ENCODE results near the gene TMEM198.

TMEM198 gene

DNA sequence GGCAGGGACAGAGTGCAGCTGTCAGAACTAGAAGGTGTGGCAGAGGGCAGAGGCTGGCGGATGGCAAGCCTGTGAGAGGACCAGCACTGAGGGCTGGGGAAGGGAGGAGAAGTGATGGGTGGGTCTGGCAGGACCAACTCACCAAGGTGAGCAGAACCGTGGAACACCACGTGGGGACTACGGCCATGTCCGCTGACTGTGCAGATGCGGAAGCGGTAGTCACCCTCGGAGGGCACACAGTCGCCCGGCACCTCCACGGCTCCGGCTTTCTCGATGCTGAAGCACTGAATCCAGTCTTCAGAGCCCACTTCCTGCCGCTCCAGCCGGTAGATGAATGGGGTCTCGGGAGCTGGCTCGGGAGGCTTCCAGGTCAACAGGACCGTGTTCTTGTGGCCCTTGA, 23.3 kb downstream of the TMEM198 start:
- CTCF ChIA-PET = interaction anchor here (0.9 kb wide), 1 partner anchor 26 kb away, joined by 6 read pairs; no protein-coding TSS in a partner anchor
- DNase-seq (ENCODE audit: extremely low spot score) = no peak
- TF ChIP-seq ELF4 (IDR thresholded peaks at IDR 0.05) (no peak), ARNT (IDR thresholded peaks at IDR 0.05) (no peak), LEF1 (IDR thresholded peaks at IDR 0.05; ENCODE audit: borderline replicate concordance) (no peak), FOXM1 (IDR thresholded peaks at IDR 0.05; ENCODE audit: borderline replicate concordance) (no peak), CTBP1 (IDR thresholded peaks at IDR 0.05; ENCODE audit: borderline replicate concordance) (no peak), NFRKB (IDR thresholded peaks at IDR 0.05) (no peak), FOXA1 (IDR thresholded peaks at IDR 0.05) (no peak)
- POLR2A ChIA-PET = interaction anchor here (1.2 to 1.9 kb wide), 2 partner anchors 11 to 31 kb away, joined by 3 to 6 read pairs; partner anchors contain the start of gene STK11IP

- CTCF ChIA-PET = interaction anchor here (0.9 to 1.8 kb wide), 2 partner anchors 8 to 27 kb away, joined by 6 to 7 read pairs; no protein-coding TSS in a partner anchor
- POLR2A ChIA-PET = interaction anchor here (1.2 to 1.9 kb wide), 2 partner anchors 10 to 30 kb away, joined by 3 to 6 read pairs; partner anchors contain the start of gene STK11IP
- DNase-seq (ENCODE audit: extremely low spot score) = no peak
- no peak for TF ChIP-seq LEF1 (IDR thresholded peaks at IDR 0.05; ENCODE audit: borderline replicate concordance)
- TF ChIP-seq ELF4 (IDR thresholded peaks at IDR 0.05) = no peak
- TF ChIP-seq L3MBTL2 (conservative IDR thresholded peaks at IDR 0.05) = no peak
- TF ChIP-seq FOXM1 (IDR thresholded peaks at IDR 0.05; ENCODE audit: borderline replicate concordance) = no peak
- TF ChIP-seq ZNF384 (IDR thresholded peaks at IDR 0.05) = no peak
- no peak for TF ChIP-seq BHLHE40 (IDR thresholded peaks at IDR 0.05; ENCODE audit: borderline replicate concordance)
- TF ChIP-seq SUZ12 (IDR thresholded peaks at IDR 0.05) = no peak
- TF ChIP-seq FOXK2 (IDR thresholded peaks at IDR 0.05) = no peak
- TF ChIP-seq, protein P1, sequence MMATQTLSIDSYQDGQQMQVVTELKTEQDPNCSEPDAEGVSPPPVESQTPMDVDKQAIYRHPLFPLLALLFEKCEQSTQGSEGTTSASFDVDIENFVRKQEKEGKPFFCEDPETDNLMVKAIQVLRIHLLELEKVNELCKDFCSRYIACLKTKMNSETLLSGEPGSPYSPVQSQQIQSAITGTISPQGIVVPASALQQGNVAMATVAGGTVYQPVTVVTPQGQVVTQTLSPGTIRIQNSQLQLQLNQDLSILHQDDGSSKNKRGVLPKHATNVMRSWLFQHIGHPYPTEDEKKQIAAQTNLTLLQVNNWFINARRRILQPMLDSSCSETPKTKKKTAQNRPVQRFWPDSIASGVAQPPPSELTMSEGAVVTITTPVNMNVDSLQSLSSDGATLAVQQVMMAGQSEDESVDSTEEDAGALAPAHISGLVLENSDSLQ (IDR thresholded peaks at IDR 0.05) = no peak
- no peak for TF ChIP-seq ARNT (IDR thresholded peaks at IDR 0.05)
- no peak for TF ChIP-seq HDGF (IDR thresholded peaks at IDR 0.05; ENCODE audit: borderline replicate concordance)
Observed at GRCh38 chr2:219567791-219568361, 24.0 kb downstream of the TMEM198 start.

DNA sequence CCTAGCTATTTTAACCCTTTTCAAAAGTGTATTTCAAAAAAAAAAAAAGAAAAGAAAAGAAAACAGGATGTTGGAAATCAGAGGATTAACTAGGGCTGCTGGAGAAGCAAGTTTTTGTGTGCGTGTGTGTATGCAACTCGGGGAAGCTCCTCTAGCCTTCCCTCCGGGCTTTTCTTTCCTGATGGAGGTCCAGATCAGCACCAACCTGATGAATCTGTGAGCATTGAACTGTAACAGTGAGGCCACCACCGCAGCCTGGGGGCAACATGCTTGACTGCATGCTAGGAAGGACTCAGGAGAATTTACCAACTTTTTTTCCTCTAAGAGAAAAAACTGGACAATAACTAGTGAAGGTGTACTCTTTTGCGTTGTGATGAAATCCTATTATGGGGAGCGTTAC, 25.2 kb downstream of the TMEM198 start:
- POLR2A ChIA-PET = no interaction called here
- CTCF ChIA-PET = interaction anchor here (0.9 to 1.8 kb wide), 2 partner anchors 8 to 9 kb away, joined by 3 to 7 read pairs; no protein-coding TSS in a partner anchor
- TF ChIP-seq SUZ12 (IDR thresholded peaks at IDR 0.05) (no peak), SP1 (IDR thresholded peaks at IDR 0.05) (no peak), FOXK2 (IDR thresholded peaks at IDR 0.05) (no peak), ARNT (IDR thresholded peaks at IDR 0.05) (no peak), TARDBP (IDR thresholded peaks at IDR 0.05) (no peak), ZNF384 (IDR thresholded peaks at IDR 0.05) (no peak), CTBP1 (IDR thresholded peaks at IDR 0.05; ENCODE audit: borderline replicate concordance) (no peak), L3MBTL2 (conservative IDR thresholded peaks at IDR 0.05) (no peak), LEF1 (IDR thresholded peaks at IDR 0.05; ENCODE audit: borderline replicate concordance) (no peak), HDGF (IDR thresholded peaks at IDR 0.05; ENCODE audit: borderline replicate concordance) (no peak), BHLHE40 (IDR thresholded peaks at IDR 0.05; ENCODE audit: borderline replicate concordance) (no peak), FOXA1 (IDR thresholded peaks at IDR 0.05) (no peak), FOXM1 (IDR thresholded peaks at IDR 0.05; ENCODE audit: borderline replicate concordance) (no peak), NFRKB (IDR thresholded peaks at IDR 0.05) (no peak), ELF4 (IDR thresholded peaks at IDR 0.05) (no peak)
- TF ChIP-seq, protein P1 (IDR thresholded peaks at IDR 0.05) = no peak
- DNase-seq (ENCODE audit: extremely low spot score) = no peak

- TF ChIP-seq SUZ12 (IDR thresholded peaks at IDR 0.05) = no peak
- no peak for TF ChIP-seq NFRKB (IDR thresholded peaks at IDR 0.05)
- no peak for TF ChIP-seq ZNF384 (IDR thresholded peaks at IDR 0.05)
- TF ChIP-seq TARDBP (IDR thresholded peaks at IDR 0.05) = no peak
- TF ChIP-seq ARNT (IDR thresholded peaks at IDR 0.05) = no peak
- TF ChIP-seq SP1 (IDR thresholded peaks at IDR 0.05) = no peak
- TF ChIP-seq HDGF (IDR thresholded peaks at IDR 0.05; ENCODE audit: borderline replicate concordance) = no peak
- TF ChIP-seq FOXK2 (IDR thresholded peaks at IDR 0.05) = no peak
- CTCF ChIA-PET = interaction anchor here (1.8 kb wide), 1 partner anchor 10 kb away, joined by 7 read pairs; no protein-coding TSS in a partner anchor
- DNase-seq (ENCODE audit: extremely low spot score) = no peak
- POLR2A ChIA-PET = no interaction called here
Observed at GRCh38 chr2:219569635-219570034, 25.8 kb downstream of the TMEM198 start.

DNA sequence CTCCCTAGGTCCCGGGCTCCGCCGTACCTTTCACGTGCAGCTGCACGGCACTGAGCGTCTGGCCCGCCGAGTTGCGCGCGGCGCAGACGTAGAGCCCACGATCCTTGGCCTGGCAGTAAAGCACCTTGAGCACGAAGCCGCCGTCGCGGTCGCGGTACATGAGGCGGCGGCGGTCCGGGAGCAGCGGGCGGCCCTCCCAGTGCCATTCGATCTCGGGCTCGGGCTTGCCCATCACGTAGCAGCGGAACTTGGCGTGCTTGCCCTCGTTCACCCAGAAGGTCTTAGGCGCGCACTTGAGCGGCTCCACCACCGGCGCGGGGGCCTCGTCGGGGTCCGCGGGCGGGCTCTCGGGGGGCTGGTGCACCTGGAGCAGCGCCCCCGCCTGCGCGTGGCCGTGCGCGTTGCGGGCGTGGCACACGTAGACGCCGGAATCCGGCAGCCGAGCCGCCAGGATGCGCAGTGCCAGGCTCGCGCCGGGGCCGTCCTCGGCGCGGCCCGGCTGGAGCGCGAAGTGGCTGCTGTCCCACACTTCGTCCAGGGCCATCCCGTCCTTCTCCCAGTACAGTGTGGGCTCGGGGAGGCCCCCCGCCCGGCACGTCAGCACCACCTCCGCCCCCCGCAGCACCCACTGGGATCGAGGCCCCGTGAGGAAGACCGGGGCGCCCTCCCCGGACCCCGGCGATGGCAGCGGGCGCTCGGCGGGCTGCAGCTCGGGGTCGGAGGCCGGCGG, 26.5 kb downstream of the TMEM198 start:
- TF ChIP-seq BHLHE40 (IDR thresholded peaks at IDR 0.05; ENCODE audit: borderline replicate concordance) = no peak
- no peak for TF ChIP-seq FOXK2 (IDR thresholded peaks at IDR 0.05)
- TF ChIP-seq L3MBTL2 (conservative IDR thresholded peaks at IDR 0.05) = no peak
- TF ChIP-seq LEF1 (IDR thresholded peaks at IDR 0.05; ENCODE audit: borderline replicate concordance) = no peak
- TF ChIP-seq ZNF384 (IDR thresholded peaks at IDR 0.05) = no peak
- no peak for TF ChIP-seq TARDBP (IDR thresholded peaks at IDR 0.05)
- no peak for TF ChIP-seq FOXM1 (IDR thresholded peaks at IDR 0.05; ENCODE audit: borderline replicate concordance)
- TF ChIP-seq SP1 (IDR thresholded peaks at IDR 0.05) = no peak
- no peak for TF ChIP-seq ARNT (IDR thresholded peaks at IDR 0.05)
- TF ChIP-seq HDGF (IDR thresholded peaks at IDR 0.05; ENCODE audit: borderline replicate concordance) = no peak
- DNase-seq (ENCODE audit: extremely low spot score) = peak; percentile 53
- ChIA-PET POLR2A (interaction anchor here (0.7 to 2.1 kb wide), 6 partner anchors 10 to 166 kb away, joined by 3 to 28 read pairs (median 7); partner anchors contain the start of genes CHPF, STK11IP and TMEM198), CTCF (interaction anchor here (1.0 to 1.8 kb wide), 2 partner anchors 10 to 40 kb away, joined by 3 to 16 read pairs; no protein-coding TSS in a partner anchor)

GRCh38 chr2:219570924-219571310, 27.1 kb downstream of the TMEM198 start:
- peak; percentile 19 for DNase-seq (ENCODE audit: extremely low spot score)
- ChIA-PET POLR2A (interaction anchor here (0.6 to 2.1 kb wide), 10 partner anchors 9 to 166 kb away, joined by 3 to 28 read pairs (median 6); partner anchors contain the start of genes CHPF, STK11IP and TMEM198), CTCF (interaction anchor here (0.6 to 1.8 kb wide), 3 partner anchors 11 to 437 kb away, joined by 3 to 16 read pairs (median 3); no protein-coding TSS in a partner anchor)
- 0 out of 2 replicates have a peak, but pooled peaks have one; percentile 15 for TF ChIP-seq LEF1 (IDR thresholded peaks at IDR 0.05; ENCODE audit: borderline replicate concordance)
- TF ChIP-seq SP1 (IDR thresholded peaks at IDR 0.05) = no peak
- TF ChIP-seq TARDBP (IDR thresholded peaks at IDR 0.05) = no peak

All from HEK293T (cell line).